Caco-2 (cell line): ENCODE data around the gene STPG2. TPM values are rescaled to one million over a fixed set of nuclear protein-coding genes. Genes with fewer than 3 reads are reported as not detected.

Source experiments
- BruUV-seq: library from RNA; stranded (reverse); fragments of 400-500 nt; replicated peaks from 2 replicates; lab custom pipeline; 2021; lab: Mats Ljungman, UMichigan
- CTCF ChIA-PET: fragments of 300-600 bp; sonication (Branson Sonifier 250); formaldehyde crosslinking; loops from one replicate; lab custom pipeline; 2022; ENCODE audit warnings: antibody characterized with exemption; lab: Charles Lee
- POLR2A ChIA-PET: fragments of 300-600 bp; sonication (Branson Sonifier 250); formaldehyde crosslinking; loops from one replicate; lab custom pipeline; 2022; ENCODE audit warnings: antibody characterized with exemption; lab: Charles Lee
- DNase-seq, 2 experiments: peaks; one replicate each; pipeline versions ENCODE4 v3.0.0 to v3.0.0-alpha.2; 2020 to 2022
- H3K27me3 ChIP-seq: replicated peaks from 2 replicates; pipeline ENCODE4 v1.6.0; 2011; ENCODE audit warnings: low read length; ENCODE audit not compliant: control insufficient read depth, insufficient read depth
- H3K36me3 ChIP-seq: 2 replicates; pipeline ENCODE4 v1.5.1; 2011; ENCODE audit warnings: low read length; ENCODE audit not compliant: control insufficient read depth, insufficient read depth
- H3K4me1 ChIP-seq: fragments of 250-450 bp; sonication (Bioruptor Pico); 2 replicates; pipeline ENCODE4 v1.5.1; 2020; ENCODE audit warnings: mild to moderate bottlenecking
- H3K4me3 ChIP-seq: 2 replicates; pipeline ENCODE4 v1.5.1; 2011; ENCODE audit warnings: low read depth, mild to moderate bottlenecking, control low read depth, low read length
- H3K9me3 ChIP-seq: fragments of 250-450 bp; sonication (Bioruptor Pico); 2 replicates; pipeline ENCODE4 v1.5.1; 2020; ENCODE audit warnings: mild to moderate bottlenecking, moderate library complexity
- H3K27ac Mint-ChIP-seq: one replicate; pipeline ENCODE4 v1.8.0; 2022; ENCODE audit warnings: mixed read lengths; ENCODE audit not compliant: unreplicated experiment
- H3K27me3 Mint-ChIP-seq: one replicate; pipeline ENCODE4 v1.8.0; 2022; ENCODE audit warnings: mixed read lengths; ENCODE audit not compliant: insufficient read depth, unreplicated experiment
- H3K36me3 Mint-ChIP-seq: one replicate; pipeline ENCODE4 v1.8.0; 2022; ENCODE audit warnings: mild to moderate bottlenecking, mixed read lengths; ENCODE audit not compliant: insufficient read depth, unreplicated experiment
- H3K4me1 Mint-ChIP-seq: one replicate; pipeline ENCODE4 v1.8.0; 2022; ENCODE audit warnings: low read depth, mixed read lengths; ENCODE audit not compliant: unreplicated experiment
- H3K4me3 Mint-ChIP-seq: one replicate; pipeline ENCODE4 v1.8.0; 2022; ENCODE audit warnings: mild to moderate bottlenecking, moderate library complexity, mixed read lengths; ENCODE audit not compliant: unreplicated experiment
- H3K9me3 Mint-ChIP-seq: one replicate; pipeline ENCODE4 v1.8.0; 2022; ENCODE audit warnings: mixed read lengths; ENCODE audit not compliant: unreplicated experiment
- CTCF ChIP-seq, 2 experiments: fragments of 200-600 bp in 1 of 2; IDR thresholded peaks; 1 replicate in 1 of 2; 2 replicates in 1 of 2; pipeline versions ENCODE4 v1.5.1 to v1.8.0; 2011 to 2022; ENCODE audit warnings: antibody characterized with exemption in 1 of 2, control low read depth in 1 of 2, inconsistent platforms in 1 of 2, low read depth in 1 of 2, low read length in 1 of 2, mild to moderate bottlenecking in 1 of 2, moderate library complexity in 1 of 2; ENCODE audit not compliant: insufficient read depth in 1 of 2, severe bottlenecking in 1 of 2, unreplicated experiment in 1 of 2
- intact Hi-C: fragments of 100-400 bp; cut with micrococcal nuclease; formaldehyde crosslinking; loops from one replicate; pipeline ENCODE4 v1.10.0; 2022; ENCODE audit not compliant: unreplicated experiment
- total RNA-seq: library from RNA; stranded (reverse); gene quantifications from 2 replicates; pipeline ENCODE4 v1.2.3, GENCODE V29; 2022

The STPG2 gene
- total RNA-seq, 1 experiment from 2014 or later, result not detected

GRCh38 chr4:97593248-97593647, 550.0 kb downstream of the STPG2 start:
- Mint-ChIP-seq H3K9me3 (no peaks in the 10 kb centered on the region), H3K4me1 (no peaks in the 10 kb centered on the region), H3K27ac (no peak overlapping the region), H3K36me3 (no peaks in the 10 kb centered on the region), H3K4me3 (no peak overlapping the region), H3K27me3 (no peaks in the 10 kb centered on the region)
- no peaks in the 10 kb centered on the region for H3K9me3 ChIP-seq
- DNase-seq, result no peak
- no peaks in the 10 kb centered on the region for H3K36me3 ChIP-seq
- ChIA-PET CTCF (no interaction called here), POLR2A (no interaction called here)
- no peaks in the 10 kb centered on the region for H3K4me1 ChIP-seq
- no peak overlapping the region for H3K4me3 ChIP-seq
- no TSS peak for BruUV-seq
- intact Hi-C loops, result no loop called here
- TF ChIP-seq CTCF (IDR thresholded peaks at IDR 0.05; ENCODE audit: insufficient read depth in 1 of 2, low read depth in 1 of 2, low read length in 1 of 2, severe bottlenecking in 1 of 2, unreplicated experiment in 1 of 2), result no peak
- no peaks in the 10 kb centered on the region for H3K27me3 ChIP-seq

GRCh38 chr4:97590266-97590665, 553.0 kb downstream of the STPG2 start:
- Mint-ChIP-seq H3K9me3 (no peaks in the 10 kb centered on the region), H3K4me3 (no peak overlapping the region), H3K27me3 (no peaks in the 10 kb centered on the region), H3K36me3 (no peaks in the 10 kb centered on the region), H3K4me1 (no peaks in the 10 kb centered on the region), H3K27ac (no peak overlapping the region)
- ChIA-PET POLR2A (no interaction called here), CTCF (no interaction called here)
- no peak for DNase-seq
- Histone ChIP-seq H3K9me3 (no peaks in the 10 kb centered on the region), H3K4me1 (no peaks in the 10 kb centered on the region), H3K27me3 (no peaks in the 10 kb centered on the region), H3K4me3 (no peak overlapping the region), H3K36me3 (no peaks in the 10 kb centered on the region)
- intact Hi-C loops, result no loop called here
- TF ChIP-seq CTCF (IDR thresholded peaks at IDR 0.05; ENCODE audit: insufficient read depth in 1 of 2, low read depth in 1 of 2, low read length in 1 of 2, severe bottlenecking in 1 of 2, unreplicated experiment in 1 of 2), result no peak
- no TSS peak for BruUV-seq

- Mint-ChIP-seq H3K27ac (no peak overlapping the region), H3K4me3 (no peak overlapping the region), H3K27me3 (no peaks in the 10 kb centered on the region), H3K9me3 (no peaks in the 10 kb centered on the region), H3K36me3 (no peaks in the 10 kb centered on the region), H3K4me1 (no peaks in the 10 kb centered on the region)
- TF ChIP-seq CTCF (IDR thresholded peaks at IDR 0.05; ENCODE audit: insufficient read depth in 1 of 2, low read depth in 1 of 2, low read length in 1 of 2, severe bottlenecking in 1 of 2, unreplicated experiment in 1 of 2), result no peak
- Histone ChIP-seq H3K9me3 (no peaks in the 10 kb centered on the region), H3K27me3 (no peaks in the 10 kb centered on the region), H3K4me1 (no peaks in the 10 kb centered on the region), H3K4me3 (no peak overlapping the region), H3K36me3 (no peaks in the 10 kb centered on the region)
- no peak for DNase-seq
- ChIA-PET POLR2A (no interaction called here), CTCF (no interaction called here)
- no TSS peak for BruUV-seq
- intact Hi-C loops, result no loop called here
These were observed 553.6 kb downstream of the STPG2 start for GRCh38 chr4:97589481-97590196.
